NCI-H128 (cell line): ENCODE results near the gene IQCN.

Experiments
- DNase-seq: peaks from one replicate; lab custom pipeline; 2025; ENCODE audit not compliant: unreplicated experiment; lab: John Stamatoyannopoulos, UW

The IQCN gene

GRCh38 chr19:18264971-18265540 is 9.2 kb downstream of the IQCN start:
- DNase-seq, result no peak

- no peak for DNase-seq
These were observed 10.0 kb downstream of the IQCN start for GRCh38 chr19:18264137-18264854.

DNA sequence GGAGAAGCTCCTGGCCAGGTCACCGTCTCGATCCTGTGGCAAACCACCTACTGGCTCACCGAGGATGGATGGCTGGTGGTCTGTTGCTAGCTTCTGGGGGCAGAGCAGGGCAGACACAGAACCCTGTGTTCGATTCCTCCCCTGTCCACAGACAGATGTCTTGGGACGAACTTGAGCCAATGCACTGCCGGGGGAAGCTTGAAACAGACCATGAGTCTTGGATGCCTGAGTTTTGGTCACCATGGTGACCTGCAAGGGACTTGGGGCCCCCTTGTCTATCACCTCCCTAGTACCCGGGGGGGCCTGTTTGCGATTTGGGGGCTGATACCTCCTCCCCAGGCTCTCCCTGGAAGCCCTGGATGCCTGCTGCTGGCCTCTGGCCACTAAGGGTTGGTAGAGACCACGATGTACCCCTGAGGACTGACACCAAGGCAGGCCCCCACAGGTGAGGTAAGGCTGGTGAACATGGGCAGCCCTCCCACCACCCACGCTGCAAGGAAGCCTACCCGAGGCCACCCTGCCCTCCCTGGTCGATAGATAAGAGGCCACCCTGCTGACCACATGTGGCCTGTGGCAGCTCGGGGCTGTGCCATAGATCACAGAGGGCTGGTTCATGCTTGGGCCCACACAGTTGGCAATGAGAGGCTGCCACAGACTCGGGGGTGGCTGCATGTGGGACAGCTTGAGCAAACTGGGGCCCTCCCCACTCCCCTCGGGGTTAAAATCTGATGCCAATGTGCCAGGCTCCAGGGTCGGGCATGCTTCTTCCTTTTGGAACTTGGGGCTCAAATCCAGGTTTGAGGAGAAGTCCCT is 10.7 kb downstream of the IQCN start:
- no peak for DNase-seq

DNA sequence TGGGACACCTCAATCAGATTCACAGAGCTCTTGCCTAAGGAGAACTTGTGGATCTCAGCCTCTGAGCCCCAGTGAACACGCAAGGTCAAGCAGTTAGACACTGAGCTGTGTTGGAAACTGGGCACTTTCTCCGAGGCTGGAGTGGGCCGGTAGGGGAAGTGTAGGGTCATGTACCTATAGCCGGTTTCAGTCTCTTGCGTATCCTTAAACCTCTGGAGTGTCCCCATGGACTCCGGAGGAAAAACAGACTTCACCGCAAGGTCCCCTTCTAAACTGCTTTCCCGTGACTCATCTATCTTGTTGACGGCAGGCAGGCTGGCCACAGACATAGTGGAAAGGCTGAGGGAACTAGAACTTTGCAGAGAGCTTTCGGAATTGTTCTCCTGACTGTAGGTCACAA is 11.3 kb downstream of the IQCN start:
- no peak for DNase-seq

DNA sequence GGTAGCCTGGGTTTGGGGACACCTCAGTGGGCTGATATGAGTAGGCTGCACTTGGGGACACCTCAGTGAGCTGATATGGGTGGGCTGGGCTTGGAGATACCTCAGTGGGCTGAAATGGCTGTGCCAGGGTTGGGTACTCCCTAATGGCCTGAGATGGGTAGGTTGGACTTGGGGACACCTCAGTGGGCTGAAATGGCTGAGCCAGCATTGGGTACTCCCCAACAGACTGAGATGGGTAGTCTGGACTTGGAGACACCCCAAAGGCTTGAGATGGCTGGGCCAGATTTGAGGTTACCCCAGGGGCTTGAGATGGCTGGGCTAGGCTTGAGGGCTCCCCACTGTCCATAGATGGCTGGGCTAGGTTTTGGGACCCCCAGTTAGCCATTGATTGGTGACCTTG is 12.1 kb downstream of the IQCN start:
- DNase-seq, result no peak

DNA sequence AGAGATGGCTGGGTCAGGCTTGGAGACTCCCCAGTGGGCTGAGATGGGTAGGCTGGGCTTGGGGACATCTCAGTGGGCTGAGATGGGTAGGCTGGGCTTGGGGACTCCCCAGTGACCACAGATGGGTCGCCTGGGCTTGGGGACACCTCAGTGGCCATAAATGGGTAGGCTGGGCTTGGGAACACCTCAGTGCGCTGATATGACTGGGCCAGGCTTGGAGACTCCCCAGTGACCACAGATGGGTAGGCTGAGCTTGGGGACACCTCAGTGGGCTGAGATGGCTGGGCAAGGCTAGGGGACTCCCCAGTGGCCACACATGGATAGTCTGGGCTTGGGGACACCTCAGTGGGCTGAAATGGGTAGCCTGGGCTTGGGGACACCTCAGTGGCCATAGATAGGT is 12.8 kb downstream of the IQCN start:
- DNase-seq, result no peak

- DNase-seq, result no peak
These were observed 14.4 kb downstream of the IQCN start for GRCh38 chr19:18259893-18260292.

DNA sequence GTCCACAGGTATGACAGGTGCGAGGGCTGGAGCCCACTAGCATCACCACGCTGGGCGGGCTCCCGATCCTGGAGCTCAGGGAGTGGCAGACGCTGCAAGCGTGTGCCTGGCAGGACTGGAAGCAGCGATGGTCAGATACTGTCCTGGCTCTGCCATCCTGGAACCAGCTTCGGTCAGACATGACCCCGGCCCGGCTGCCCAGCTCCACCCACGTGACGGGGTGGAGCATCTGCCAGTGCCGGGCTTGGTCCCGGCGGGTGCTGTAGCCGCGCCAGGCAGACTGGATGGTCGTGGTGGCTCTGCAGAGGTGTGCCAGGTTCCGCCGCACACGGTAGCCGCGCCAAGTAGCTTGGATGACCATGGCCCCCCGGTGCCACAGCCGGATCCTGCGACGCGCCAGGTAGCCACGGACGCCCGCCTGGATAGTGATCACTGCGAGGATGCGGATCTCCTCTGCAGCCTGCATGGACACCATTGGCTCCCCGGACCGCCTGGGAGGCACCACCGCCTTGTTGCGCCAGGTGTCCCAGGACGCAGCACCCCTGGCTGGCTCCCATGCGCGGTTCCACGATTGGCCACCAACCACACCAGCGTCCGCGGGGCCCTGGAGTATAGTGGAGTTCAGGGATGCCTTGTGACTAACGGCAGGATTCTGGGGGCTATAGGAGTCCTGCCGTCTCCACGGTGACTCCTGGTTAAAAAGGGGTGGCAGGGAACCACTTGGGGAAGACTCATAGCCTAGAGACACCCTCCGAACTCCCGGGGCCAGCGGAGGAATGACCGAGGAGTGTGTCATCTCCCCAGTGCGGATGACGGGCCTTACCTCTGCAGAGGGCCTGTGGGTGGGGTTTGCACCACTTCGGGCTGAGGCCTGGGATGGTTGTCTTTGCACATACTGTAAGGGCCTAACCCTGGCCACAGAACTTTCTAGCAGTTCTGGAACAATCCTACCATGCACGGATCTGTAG is 16.5 kb downstream of the IQCN start:
- no peak for DNase-seq

DNA sequence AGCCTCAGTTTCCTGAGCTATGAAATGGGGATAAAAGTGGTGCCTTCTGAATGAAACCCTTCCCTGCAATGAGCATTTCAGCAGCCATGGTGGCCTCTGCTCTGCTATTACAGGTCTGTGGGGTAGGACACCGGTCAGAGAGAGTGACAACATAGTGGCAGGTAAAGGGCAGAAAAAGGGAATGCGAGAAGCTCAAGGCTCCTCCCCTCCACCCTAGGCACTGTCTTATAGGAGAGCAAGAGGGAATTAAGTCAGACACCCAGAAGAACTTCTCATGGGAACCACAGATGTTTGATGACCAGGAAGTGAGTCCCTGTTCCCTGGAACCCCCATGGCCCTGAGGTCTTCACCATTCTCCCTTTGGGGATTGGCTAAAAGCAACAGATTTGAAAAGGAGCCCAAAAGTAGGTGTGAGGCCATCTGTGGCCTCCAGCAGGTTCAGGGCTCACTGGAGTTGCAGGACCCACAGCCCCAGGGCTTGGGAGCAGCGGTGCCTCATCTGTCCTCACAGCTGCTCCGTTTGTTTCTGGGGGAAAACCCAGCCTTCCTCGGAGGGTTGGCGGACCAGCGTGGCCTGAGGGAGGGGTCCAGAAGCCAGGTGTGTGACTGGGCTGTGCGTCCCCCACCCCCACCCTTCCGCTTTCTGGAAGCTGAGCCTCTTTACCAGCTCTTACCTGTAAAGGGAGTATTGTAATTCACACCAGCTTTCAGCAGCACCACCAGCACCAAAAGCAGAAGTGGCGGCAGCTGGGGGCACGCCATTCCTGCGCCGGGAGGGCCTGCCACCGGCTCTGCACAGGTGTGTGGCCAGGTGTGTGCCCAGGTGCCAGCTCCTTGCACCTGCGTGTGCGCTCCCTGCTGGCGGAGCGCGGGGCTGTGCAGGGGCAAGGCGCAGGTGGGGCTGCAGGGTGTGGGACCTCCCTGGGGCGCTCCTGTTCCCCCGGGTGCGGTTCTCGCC is 19.4 kb downstream of the IQCN start:
- no peak for DNase-seq

DNA sequence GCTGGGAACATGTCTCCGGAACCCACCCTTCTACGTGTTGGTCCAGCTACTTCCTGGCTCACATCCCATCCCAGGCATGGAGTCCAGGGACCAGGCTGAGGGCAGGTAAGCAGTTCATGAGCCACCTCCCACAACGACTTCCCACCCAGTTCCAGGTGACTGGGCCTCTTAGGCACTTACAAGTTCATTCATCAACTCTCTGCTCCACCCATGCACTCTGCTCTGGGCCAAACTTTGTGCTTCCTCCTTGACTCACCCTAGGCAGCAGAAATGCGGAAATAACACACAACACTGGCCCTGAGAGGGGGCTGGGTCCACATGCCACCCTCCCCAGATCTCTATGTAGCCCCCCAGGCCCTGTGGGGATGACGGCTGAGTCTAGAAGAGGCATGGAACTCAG is 20.5 kb downstream of the IQCN start:
- DNase-seq, result no peak

GRCh38 chr19:18253130-18253529 is 21.1 kb downstream of the IQCN start:
- DNase-seq, result no peak

DNA sequence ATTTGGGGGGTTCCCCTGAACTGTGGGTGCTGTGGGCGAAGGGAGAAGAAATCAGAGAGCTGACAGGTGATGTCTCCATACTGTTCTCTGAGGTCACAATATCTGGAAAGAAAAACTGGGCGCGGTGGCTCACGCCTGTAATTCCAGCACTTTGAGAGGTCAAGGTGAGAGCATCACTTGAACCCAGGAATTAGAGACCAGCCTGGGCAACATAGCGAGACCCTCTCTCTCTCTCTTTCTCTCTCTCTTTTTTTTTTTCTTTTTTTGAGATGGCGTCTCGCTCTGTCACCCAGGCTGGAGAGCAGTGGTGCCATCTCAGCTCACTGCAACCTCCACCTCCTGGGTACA is 21.9 kb downstream of the IQCN start:
- DNase-seq, result no peak

DNA sequence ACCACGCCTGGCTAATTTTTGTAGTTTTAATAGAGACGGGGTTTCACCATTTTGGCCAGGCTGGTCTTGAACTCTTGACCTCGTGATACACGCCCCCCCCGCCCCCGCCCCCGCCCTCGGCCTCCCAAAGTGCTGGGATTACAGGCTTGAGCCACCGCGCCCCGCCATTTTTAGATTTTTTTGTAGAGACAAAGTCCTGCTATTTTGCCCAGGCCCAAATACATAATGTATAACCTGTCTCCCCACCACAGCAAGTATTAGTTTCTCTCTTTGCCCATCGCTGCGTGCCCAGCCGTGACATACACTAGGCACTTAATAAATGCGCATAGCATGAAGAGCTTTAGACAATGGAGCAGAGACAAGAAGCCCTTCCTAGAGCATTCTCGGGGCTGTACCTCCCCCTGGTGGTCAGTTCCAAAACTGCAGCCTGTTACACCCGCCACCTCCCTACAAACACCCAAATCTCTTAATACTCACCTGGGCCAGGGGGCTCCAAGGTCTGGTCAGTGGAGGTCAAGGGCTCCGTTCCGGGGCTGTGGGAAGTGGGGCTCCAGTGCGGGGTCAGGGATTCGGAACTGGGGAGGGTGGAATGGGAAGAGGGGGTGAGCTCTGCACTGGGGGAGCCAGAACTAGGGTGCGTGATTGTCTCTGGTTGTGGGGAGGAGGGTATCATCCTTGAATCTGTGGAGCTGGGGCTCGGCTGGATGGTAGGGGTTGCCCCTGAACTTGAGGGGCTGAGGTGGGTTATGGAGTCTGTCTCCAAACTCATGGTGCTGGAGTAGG is 22.5 kb downstream of the IQCN start:
- peak; percentile 56 for DNase-seq

GRCh38 chr19:18249834-18250233 is 24.4 kb downstream of the IQCN start:
- no peak for DNase-seq

DNA sequence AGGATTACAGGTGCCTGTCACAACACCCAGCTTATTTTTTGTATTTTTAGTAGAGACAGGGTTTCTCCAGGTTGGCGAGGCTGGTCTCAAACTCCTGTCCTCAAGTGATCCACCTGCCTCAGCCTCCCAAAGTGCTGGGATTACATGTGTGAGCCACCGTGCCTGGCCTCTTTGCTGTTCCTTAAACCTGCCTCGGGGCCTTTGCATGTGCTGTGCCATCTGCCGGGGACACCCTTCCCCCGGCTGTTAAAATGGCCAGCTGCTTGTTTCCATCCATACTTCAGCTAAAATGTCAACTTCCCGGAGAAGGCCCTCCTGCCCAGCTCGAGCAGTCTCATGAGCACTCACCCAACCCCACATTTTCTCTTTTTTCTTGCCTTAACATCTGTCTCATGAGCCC is 29.0 kb downstream of the IQCN start:
- DNase-seq, result no peak

DNA sequence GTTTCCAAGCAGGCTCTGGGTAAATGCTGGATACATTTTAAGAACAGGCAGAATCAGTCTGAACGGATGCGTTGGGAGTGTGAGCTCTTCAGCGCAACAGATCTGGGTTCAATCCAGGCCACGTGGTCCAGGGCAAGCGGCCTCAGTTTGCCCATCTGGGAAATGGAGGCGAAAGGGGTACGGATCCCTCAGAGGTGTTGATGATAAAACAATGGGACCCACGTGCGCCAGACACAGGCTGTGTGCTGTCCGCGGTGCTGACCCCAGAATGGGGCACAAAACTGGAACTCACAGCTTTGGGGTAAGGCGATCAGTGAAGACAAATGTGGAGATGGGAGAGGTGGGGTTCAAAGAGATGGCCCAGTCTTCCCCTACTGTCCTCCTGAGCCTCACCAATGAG is 34.9 kb downstream of the IQCN start:
- no peak for DNase-seq

GRCh38 chr19:18234194-18234593 is 40.1 kb downstream of the IQCN start:
- DNase-seq, result no peak

- DNase-seq, result no peak
These were observed 40.9 kb downstream of the IQCN start for GRCh38 chr19:18233224-18233825.
